ENCODE results near the gene TAB2.

Gene TAB2

DNA sequence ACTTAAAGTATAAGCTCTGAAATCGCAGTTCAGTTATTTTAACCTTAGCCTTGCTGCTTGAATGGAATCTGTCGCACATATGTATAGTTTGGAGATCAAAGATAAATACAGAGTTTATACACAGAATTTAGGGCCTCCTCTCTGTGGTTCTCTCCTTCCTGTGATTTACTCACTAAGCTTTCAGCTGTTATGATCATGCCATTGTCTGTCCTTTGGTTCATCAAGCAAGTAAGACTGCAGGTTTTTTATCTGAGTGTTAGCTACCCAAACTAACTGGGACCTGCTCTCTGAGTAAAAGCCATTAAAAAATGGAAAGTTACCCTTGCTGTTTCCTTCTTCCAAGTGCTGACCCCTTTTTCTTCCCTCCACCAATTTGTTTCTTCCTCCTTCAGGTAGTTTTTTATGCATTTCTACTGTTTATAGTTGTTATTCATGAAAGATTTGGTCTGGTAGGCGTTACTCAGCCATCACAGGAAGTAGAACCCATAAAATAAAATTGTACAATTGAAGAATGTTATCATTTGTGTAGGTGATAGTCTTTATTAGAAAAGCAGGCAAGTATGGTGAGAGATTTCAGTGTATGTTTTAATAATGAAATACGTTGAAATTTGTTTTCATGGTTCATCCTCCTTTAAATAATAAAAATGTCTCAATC, 48.9 kb downstream of the TAB2 start:
- DNase-seq = no peak
- Histone ChIP-seq H3K9me3 (no peaks in the 10 kb centered on the region), H3K27me3 (no peaks in the 10 kb centered on the region), H3K36me3 (no peaks in the 10 kb centered on the region), H3K4me1 (peaks cover 9% of the 10 kb centered on the region; the same call in 1 of the 2 replicates), H3K4me3 (ENCODE audit: low read depth, low read length) (no peak overlapping the region)
- TF ChIP-seq, protein P1, sequence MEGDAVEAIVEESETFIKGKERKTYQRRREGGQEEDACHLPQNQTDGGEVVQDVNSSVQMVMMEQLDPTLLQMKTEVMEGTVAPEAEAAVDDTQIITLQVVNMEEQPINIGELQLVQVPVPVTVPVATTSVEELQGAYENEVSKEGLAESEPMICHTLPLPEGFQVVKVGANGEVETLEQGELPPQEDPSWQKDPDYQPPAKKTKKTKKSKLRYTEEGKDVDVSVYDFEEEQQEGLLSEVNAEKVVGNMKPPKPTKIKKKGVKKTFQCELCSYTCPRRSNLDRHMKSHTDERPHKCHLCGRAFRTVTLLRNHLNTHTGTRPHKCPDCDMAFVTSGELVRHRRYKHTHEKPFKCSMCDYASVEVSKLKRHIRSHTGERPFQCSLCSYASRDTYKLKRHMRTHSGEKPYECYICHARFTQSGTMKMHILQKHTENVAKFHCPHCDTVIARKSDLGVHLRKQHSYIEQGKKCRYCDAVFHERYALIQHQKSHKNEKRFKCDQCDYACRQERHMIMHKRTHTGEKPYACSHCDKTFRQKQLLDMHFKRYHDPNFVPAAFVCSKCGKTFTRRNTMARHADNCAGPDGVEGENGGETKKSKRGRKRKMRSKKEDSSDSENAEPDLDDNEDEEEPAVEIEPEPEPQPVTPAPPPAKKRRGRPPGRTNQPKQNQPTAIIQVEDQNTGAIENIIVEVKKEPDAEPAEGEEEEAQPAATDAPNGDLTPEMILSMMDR (IDR thresholded peaks at IDR 0.05; ENCODE audit: low read depth, low read length) = no peak

DNA sequence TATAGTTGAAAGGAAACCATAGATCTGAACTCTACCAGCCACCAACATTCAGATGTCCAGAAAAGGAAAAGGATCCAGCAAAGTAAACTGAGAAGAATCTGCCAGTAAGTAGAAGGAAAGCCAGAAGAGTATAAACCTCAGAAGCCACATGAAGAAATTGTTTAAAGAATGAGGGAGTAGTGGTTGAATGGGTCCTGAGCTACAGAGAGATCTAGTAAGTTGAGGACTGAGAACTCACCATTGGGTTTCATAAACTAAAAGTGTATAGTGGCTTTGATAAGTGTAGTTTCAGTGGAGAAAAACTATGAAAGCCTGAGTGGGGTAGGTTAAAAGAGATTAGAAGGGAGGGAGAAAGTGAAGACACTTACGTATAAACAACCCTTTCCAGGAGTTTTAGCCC, 50.6 kb downstream of the TAB2 start:
- H3K4me1 ChIP-seq = peaks cover 9% of the 10 kb centered on the region; the same call in 1 of the 2 replicates
- peaks cover 2% of the 10 kb centered on the region; the same call in 1 of the 2 replicates for H3K36me3 ChIP-seq
- no peaks in the 10 kb centered on the region for H3K27me3 ChIP-seq
- no peak overlapping the region for H3K4me3 ChIP-seq (ENCODE audit: low read depth, low read length)
- H3K9me3 ChIP-seq = no peaks in the 10 kb centered on the region
- TF ChIP-seq, protein P1 (IDR thresholded peaks at IDR 0.05; ENCODE audit: low read depth, low read length) = no peak
- no peak for DNase-seq

DNA sequence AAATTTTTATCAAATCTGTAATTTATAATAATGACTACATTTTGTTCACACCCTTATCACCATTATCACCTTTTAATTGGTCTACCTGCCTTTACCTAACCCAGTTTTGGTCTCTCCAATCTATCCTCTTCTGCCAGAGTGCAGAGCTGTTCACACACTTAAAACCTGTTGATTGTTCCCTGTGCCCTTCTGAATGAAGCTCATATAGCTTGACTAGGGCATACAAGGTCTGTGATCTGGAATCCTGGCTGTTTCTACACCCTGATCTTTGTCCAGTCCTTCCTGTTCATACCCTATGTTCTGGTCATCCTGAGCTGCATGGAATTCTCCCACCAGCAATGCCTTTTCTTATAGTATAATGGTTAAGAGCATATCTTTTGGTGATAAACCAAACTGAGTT, 53.6 kb downstream of the TAB2 start:
- Histone ChIP-seq H3K36me3 (peaks cover 2% of the 10 kb centered on the region; the same call in 1 of the 2 replicates), H3K4me1 (peaks cover 3% of the 10 kb centered on the region; the same call in 1 of the 2 replicates), H3K4me3 (ENCODE audit: low read depth, low read length) (no peak overlapping the region), H3K27me3 (no peaks in the 10 kb centered on the region), H3K9me3 (no peaks in the 10 kb centered on the region)
- no peak for DNase-seq
- TF ChIP-seq, protein P1 (IDR thresholded peaks at IDR 0.05; ENCODE audit: low read depth, low read length) = no peak

DNA sequence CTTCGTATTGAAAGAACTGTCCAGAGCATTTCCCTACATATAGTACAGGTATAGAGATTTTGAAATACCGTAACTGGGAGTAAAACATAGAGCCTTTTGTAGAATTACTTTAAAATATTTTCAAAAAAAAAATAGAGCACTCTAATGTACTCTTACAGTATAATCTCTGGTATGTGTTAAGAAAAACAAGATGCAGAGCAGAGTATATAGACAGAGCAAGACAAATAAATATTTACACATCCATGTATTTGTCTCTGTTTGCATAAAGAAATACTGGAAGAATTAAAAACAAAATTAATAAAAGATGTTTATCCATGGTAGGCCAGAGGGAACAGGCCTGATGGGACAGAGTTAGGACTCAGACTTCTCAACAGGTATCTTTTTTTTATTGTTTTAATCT, 54.5 kb downstream of the TAB2 start:
- H3K4me3 ChIP-seq (ENCODE audit: low read depth, low read length) = no peak overlapping the region
- H3K4me1 ChIP-seq = peaks cover 3% of the 10 kb centered on the region; the same call in 1 of the 2 replicates
- H3K27me3 ChIP-seq = no peaks in the 10 kb centered on the region
- no peaks in the 10 kb centered on the region for H3K9me3 ChIP-seq
- DNase-seq = no peak
- TF ChIP-seq, protein P1 (IDR thresholded peaks at IDR 0.05; ENCODE audit: low read depth, low read length) = no peak
- H3K36me3 ChIP-seq = peaks cover 2% of the 10 kb centered on the region; the same call in 1 of the 2 replicates

DNA sequence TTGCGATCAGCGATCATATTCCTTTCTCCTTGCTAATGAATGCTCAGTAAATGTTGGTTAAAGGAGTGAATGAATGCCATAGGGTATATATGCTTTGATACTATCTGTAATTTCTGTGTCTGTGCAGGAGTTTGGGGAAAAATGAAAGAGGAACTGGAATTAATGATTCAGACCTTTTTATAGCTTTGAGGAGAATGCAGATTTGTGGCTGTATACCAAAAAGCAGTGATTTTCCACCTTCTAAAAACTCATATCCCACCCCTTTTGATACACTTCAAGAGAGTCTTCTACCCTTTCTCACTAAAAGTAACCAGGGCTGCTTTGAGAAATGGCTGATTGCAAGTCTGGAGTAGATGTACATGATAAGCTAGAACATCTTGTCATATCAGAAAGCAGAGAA, 56.0 kb downstream of the TAB2 start:
- H3K4me1 ChIP-seq = peaks cover 3% of the 10 kb centered on the region; the same call in 1 of the 2 replicates

DNA sequence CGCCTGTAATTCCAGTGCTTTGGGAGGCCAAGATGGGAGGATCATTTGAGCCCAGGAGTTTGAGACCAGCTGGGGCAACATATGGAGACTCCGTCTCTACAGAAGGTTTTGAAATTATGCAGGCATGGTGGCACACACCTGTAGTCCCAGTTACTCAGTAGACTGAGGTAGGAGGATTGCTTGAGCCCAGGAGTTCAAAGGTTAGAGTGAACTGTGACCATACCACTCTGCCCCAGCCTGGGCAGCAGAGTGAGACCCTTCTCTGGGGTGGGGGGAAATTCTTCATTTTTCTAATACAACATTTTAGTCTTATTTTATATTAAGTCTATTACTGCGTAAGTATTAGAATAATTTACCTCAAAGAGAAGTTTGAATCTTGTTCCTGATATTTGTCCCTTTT, 62.5 kb downstream of the TAB2 start:
- Histone ChIP-seq H3K27me3 (no peaks in the 10 kb centered on the region), H3K9me3 (no peaks in the 10 kb centered on the region), H3K4me3 (ENCODE audit: low read depth, low read length) (no peak overlapping the region), H3K36me3 (peaks cover 44% of the 10 kb centered on the region), H3K4me1 (no peaks in the 10 kb centered on the region)
- TF ChIP-seq, protein P1 (IDR thresholded peaks at IDR 0.05; ENCODE audit: low read depth, low read length) = no peak
- DNase-seq = no peak

More for the DNA sequence above, 56.0 kb downstream of the TAB2 start:
- no peaks in the 10 kb centered on the region for H3K27me3 ChIP-seq
- no peak overlapping the region for H3K4me3 ChIP-seq (ENCODE audit: low read depth, low read length)
- no peak for DNase-seq
- no peaks in the 10 kb centered on the region for H3K9me3 ChIP-seq
- TF ChIP-seq, protein P1 (IDR thresholded peaks at IDR 0.05; ENCODE audit: low read depth, low read length) = no peak
- H3K36me3 ChIP-seq = peaks cover 12% of the 10 kb centered on the region

Measured in BE2C (cell line).